SK-N-SH treated with all-trans-retinoic acid at 6 μM for 48 hours (cell line): Measurements from ENCODE around the gene PRAMEF1.

Source experiments
- ATAC-seq: fragments of 200-7000 bp; cut with Tn5 transposase; 3 replicates; pipeline ENCODE4 v1.9.1; 2020; ENCODE audit warnings: mild to moderate bottlenecking, moderate library complexity
- BACH2 ChIP-seq: fragments of 250-450 bp; sonication (Bioruptor Pico); IDR thresholded peaks from 2 replicates; pipeline ENCODE4 v1.9.0; 2021; ENCODE audit warnings: mild to moderate bottlenecking, borderline replicate concordance
- CREB5 ChIP-seq: fragments of 250-450 bp; sonication (Bioruptor Pico); IDR thresholded peaks from 2 replicates; pipeline ENCODE4 v1.5.1; 2020; ENCODE audit warnings: low read depth, mild to moderate bottlenecking, moderate library complexity
- CSDC2 ChIP-seq: fragments of 250-450 bp; sonication (Bioruptor Pico); IDR thresholded peaks from 2 replicates; pipeline ENCODE4 v1.5.0; 2020; ENCODE audit warnings: mild to moderate bottlenecking, moderate library complexity
- ESRRG ChIP-seq: fragments of 250-450 bp; sonication (Bioruptor Pico); IDR thresholded peaks from 2 replicates; pipeline ENCODE4 v1.6.1; 2021; ENCODE audit warnings: mild to moderate bottlenecking
- GLIS3 ChIP-seq: fragments of 250-450 bp; sonication (Bioruptor Pico); IDR thresholded peaks from 2 replicates; pipeline ENCODE4 v1.5.0; 2020; ENCODE audit warnings: mild to moderate bottlenecking, moderate library complexity
- ISL1 ChIP-seq: fragments of 250-450 bp; sonication (Bioruptor Pico); IDR thresholded peaks from 2 replicates; pipeline ENCODE4 v2.1.2; 2022; ENCODE audit warnings: mild to moderate bottlenecking, moderate library complexity
- OSR1 ChIP-seq: fragments of 250-450 bp; sonication (Bioruptor Pico); IDR thresholded peaks from 2 replicates; pipeline ENCODE4 v1.8.0; 2022; ENCODE audit warnings: moderate library complexity, mild to moderate bottlenecking, inconsistent platforms
- PATZ1 ChIP-seq: fragments of 250-450 bp; sonication (Bioruptor Pico); IDR thresholded peaks from 2 replicates; pipeline ENCODE4 v1.8.0; 2020; ENCODE audit warnings: mild to moderate bottlenecking, moderate library complexity, borderline replicate concordance
- POU6F1 ChIP-seq: fragments of 250-450 bp; sonication (Bioruptor Pico); IDR thresholded peaks from 2 replicates; pipeline ENCODE4 v1.8.0; 2021; ENCODE audit warnings: low read depth, mild to moderate bottlenecking, moderate library complexity, borderline replicate concordance
- PPARA ChIP-seq: fragments of 250-450 bp; sonication (Bioruptor Pico); IDR thresholded peaks from 2 replicates; pipeline ENCODE4 v1.5.0; 2020; ENCODE audit warnings: mild to moderate bottlenecking, borderline replicate concordance
- SNAI2 ChIP-seq: fragments of 250-450 bp; sonication (Bioruptor Pico); IDR thresholded peaks from 2 replicates; pipeline ENCODE4 v1.5.0; 2020; ENCODE audit warnings: mild to moderate bottlenecking, moderate library complexity
- TCF4 ChIP-seq: fragments of 250-450 bp; sonication (Bioruptor Pico); IDR thresholded peaks from 2 replicates; pipeline ENCODE4 v1.8.0; 2021; ENCODE audit warnings: mild to moderate bottlenecking, moderate library complexity, borderline replicate concordance
- TOX ChIP-seq: fragments of 250-450 bp; sonication (Bioruptor Pico); IDR thresholded peaks from 2 replicates; pipeline ENCODE4 v1.8.0; 2021; ENCODE audit warnings: mild to moderate bottlenecking, moderate library complexity, borderline replicate concordance
- ZC3H10 ChIP-seq: fragments of 250-450 bp; sonication (Bioruptor Pico); IDR thresholded peaks from 2 replicates; pipeline ENCODE4 v1.5.1; 2021; ENCODE audit warnings: mild to moderate bottlenecking, moderate library complexity
- ZNF70 ChIP-seq: fragments of 450-650 bp; formaldehyde crosslinking; IDR thresholded peaks from 2 replicates; pipeline ENCODE4 v1.5.0; 2020; ENCODE audit warnings: mild to moderate bottlenecking, moderate library complexity
- ZNF8 ChIP-seq: fragments of 450-650 bp; formaldehyde crosslinking; IDR thresholded peaks from 2 replicates; pipeline ENCODE4 v1.5.0; 2020; ENCODE audit warnings: mild to moderate bottlenecking, moderate library complexity

Gene PRAMEF1

GRCh38 chr1:12771186-12771585, 20.0 kb upstream of the PRAMEF1 start (continued):
- no peak for TF ChIP-seq POU6F1 (CRISPR knock-in tag)
- no peak for TF ChIP-seq PATZ1 (CRISPR knock-in tag)
- no peak for TF ChIP-seq ESRRG (CRISPR knock-in tag)
- TF ChIP-seq SNAI2 (CRISPR knock-in tag): no peak
- TF ChIP-seq TCF4 (CRISPR knock-in tag): no peak
- TF ChIP-seq CREB5: no peak
- TF ChIP-seq CSDC2 (CRISPR knock-in tag): no peak
- TF ChIP-seq OSR1 (CRISPR knock-in tag): no peak
- TF ChIP-seq, all 23 proteins: peak for 0

- TF ChIP-seq ZC3H10 (no peak), ISL1 (CRISPR knock-in tag) (no peak), ZNF8 (CRISPR knock-in tag) (no peak), TCF4 (CRISPR knock-in tag) (no peak), TOX (no peak), PPARA (CRISPR knock-in tag) (no peak), ESRRG (CRISPR knock-in tag) (no peak), OSR1 (CRISPR knock-in tag) (no peak), BACH2 (CRISPR knock-in tag) (no peak), SNAI2 (CRISPR knock-in tag) (no peak), POU6F1 (CRISPR knock-in tag) (no peak), GLIS3 (CRISPR knock-in tag) (no peak), CREB5 (no peak), ZNF70 (no peak), PATZ1 (CRISPR knock-in tag) (no peak), CSDC2 (CRISPR knock-in tag) (no peak)
- TF ChIP-seq, all 23 proteins: peak for 0
- no peak for ATAC-seq
Observed at GRCh38 chr1:12772520-12772919, 18.7 kb upstream of the PRAMEF1 start.

GRCh38 chr1:12773438-12773837, 17.8 kb upstream of the PRAMEF1 start, which contains the start of gene PRAMEF12:
Gene PRAMEF12 (plus strand): TSS chr1:12773738. CDS start chr1:12774868, 1,130 bp downstream.
- no peak for TF ChIP-seq TCF4 (CRISPR knock-in tag)
- TF ChIP-seq ZNF70: no peak
- no peak for TF ChIP-seq GLIS3 (CRISPR knock-in tag)
- no peak for TF ChIP-seq CSDC2 (CRISPR knock-in tag)
- TF ChIP-seq, all 23 proteins: peak for 0
- no peak for ATAC-seq

- no peak for ATAC-seq
- TF ChIP-seq CREB5: no peak
- TF ChIP-seq PATZ1 (CRISPR knock-in tag): no peak
- no peak for TF ChIP-seq CSDC2 (CRISPR knock-in tag)
- TF ChIP-seq ZNF8 (CRISPR knock-in tag): no peak
- TF ChIP-seq, all 23 proteins: peak for 0
Observed at GRCh38 chr1:12774801-12775345, 16.3 kb upstream of the PRAMEF1 start.
